ENCODE data around the gene HIPK1. TPM values are rescaled to one million over a fixed set of nuclear protein-coding genes. Genes with fewer than 3 reads are reported as not detected.

The HIPK1 gene
- total and polyA plus RNA-seq, 10 of the 15 experiments (the other 5 are each of a cell fraction or from before 2014, with no cell fraction given): 4.2 to 33.9 (median 11.4) TPM

GRCh38 chr1:113999233-113999632 lies 70.1 kb downstream of the HIPK1 start:
- ChIA-PET SMC1A (ENCODE audit: uncharacterized antibody, unreplicated experiment) (no interaction called here), CTCF (no interaction called here), RAD21 (ENCODE audit: unreplicated experiment) (no interaction called here), POLR2A (no interaction called here)
- H3K27ac ChIP-seq (ENCODE audit: control insufficient read depth, insufficient read depth): no peak overlapping the region
- ATAC-seq (no peak), FAIRE-seq (no peak), DNase-seq (ENCODE audit: low read depth, low spot score) (no peak)
- no peaks in the 10 kb centered on the region for H3K79me2 ChIP-seq (ENCODE audit: control insufficient read depth, insufficient read depth, low read length)
- intact Hi-C loops (cut with micrococcal nuclease; ENCODE audit: unreplicated experiment): no loop called here
- no peaks in the 10 kb centered on the region for H4K20me1 ChIP-seq (ENCODE audit: control insufficient read depth, insufficient read depth)
- H3K27me3 ChIP-seq (replicated peaks in 1 of 2; ENCODE audit: control insufficient read depth in 2 of 2, insufficient read depth in 2 of 2, low read length in 1 of 2): no peaks in the 10 kb centered on the region
- no peak overlapping the region for H2AFZ ChIP-seq (ENCODE audit: control insufficient read depth, low read depth, low read length)
- no TSS peak for BruUV-seq (replicated peaks)
- H3K9me3 ChIP-seq (replicated peaks; ENCODE audit: control insufficient read depth, insufficient read depth, low read length): peaks cover 3% of the 10 kb centered on the region; the same call in 2 of the 3 replicates
- no peaks in the 10 kb centered on the region for H3K36me3 ChIP-seq (ENCODE audit: control insufficient read depth in 2 of 2, insufficient read depth in 2 of 2, low read length in 1 of 2)
- 61% methylated on average over 2 of the region's 2 CpGs for WGBS (ENCODE audit: insufficient coverage, insufficient replicate concordance, low lambda C conversion rate, missing lambda C conversion rate)
- H3K9ac ChIP-seq (ENCODE audit: control insufficient read depth, insufficient read depth, low read length): no peak overlapping the region
- in situ Hi-C loops (cut with MboI): no loop called here
- TF ChIP-seq MTA2 (IDR thresholded peaks at IDR 0.05; ENCODE audit: low read depth): no peak
- TF ChIP-seq EP300 (IDR thresholded peaks at IDR 0.05; ENCODE audit: borderline replicate concordance in 1 of 2, control insufficient read depth in 1 of 2, low read depth in 2 of 2, low read length in 2 of 2): no peak
- no peak for TF ChIP-seq SMAD5 (IDR thresholded peaks at IDR 0.05; ENCODE audit: low read depth)
- TF ChIP-seq RCOR1 (conservative IDR thresholded peaks at IDR 0.05; ENCODE audit: low read depth, low read length): no peak
- TF ChIP-seq EED (IDR thresholded peaks at IDR 0.05; ENCODE audit: low read depth): no peak
- TF ChIP-seq ATF2 (IDR thresholded peaks at IDR 0.05; ENCODE audit: low read length): no peak
- TF ChIP-seq RAD21 (IDR thresholded peaks at IDR 0.05; ENCODE audit: insufficient read depth, low read depth, low read length): no peak
- no peak for TF ChIP-seq KLF5 (IDR thresholded peaks at IDR 0.05; ENCODE audit: partially characterized antibody)
- TF ChIP-seq SRF (IDR thresholded peaks at IDR 0.05; ENCODE audit: low read depth in 2 of 2, low read length in 2 of 2): no peak
- TF ChIP-seq YBX1 (IDR thresholded peaks at IDR 0.05): no peak
- TF ChIP-seq RB1 (IDR thresholded peaks at IDR 0.05; ENCODE audit: borderline replicate concordance): no peak
- no peak for TF ChIP-seq ZNF24 (IDR thresholded peaks at IDR 0.05)
- no peak for TF ChIP-seq WRNIP1 (IDR thresholded peaks at IDR 0.05; ENCODE audit: borderline replicate concordance, low read depth, low read length)
- TF ChIP-seq NRF1 (conservative IDR thresholded peaks at IDR 0.05; ENCODE audit: low read depth, low read length): no peak
- no peak for TF ChIP-seq ZNF592 (IDR thresholded peaks at IDR 0.05)
- TF ChIP-seq STAT3 (IDR thresholded peaks at IDR 0.05; ENCODE audit: low read depth, low read length): no peak
- TF ChIP-seq NFYA (IDR thresholded peaks at IDR 0.05; ENCODE audit: borderline replicate concordance, low read depth, low read length): no peak
- H3K4me1 ChIP-seq (ENCODE audit: control insufficient read depth, insufficient read depth, low read length): no peaks in the 10 kb centered on the region
- H3K4me3 ChIP-seq: no peak overlapping the region
- no peak overlapping the region for H3K4me2 ChIP-seq (ENCODE audit: control insufficient read depth, insufficient read depth)

Data from GM12878 (cell line).